GM12891 (cell line): ENCODE measurements around the gene TLCD3A.
A peak's percentile ranks its signal among the peaks of the same experiment; 100 is the strongest.

ENCODE experiments used
- DNase-seq: peaks from one replicate; pipeline ENCODE4 v3.0.0; 2011; ENCODE audit warnings: low spot score; ENCODE audit not compliant: insufficient read length
- FAIRE-seq: peaks from 2 replicates; lab custom pipeline; 2011; peaks lifted over from hg19 to GRCh38; lab: Jason Lieb, UNC
- PAX5 ChIP-seq: IDR thresholded peaks from 2 replicates; pipeline ENCODE4 v1.6.1; 2011; ENCODE audit warnings: low read length, moderate library complexity, mild to moderate bottlenecking; ENCODE audit not compliant: insufficient read depth, severe bottlenecking
- POLR2A ChIP-seq: IDR thresholded peaks from 2 replicates; pipeline ENCODE4 v1.6.1; 2011; ENCODE audit warnings: low read depth, low read length, control low read depth
- POLR2AphosphoS5 ChIP-seq: IDR thresholded peaks from 2 replicates; pipeline ENCODE4 v1.6.1; 2011; ENCODE audit warnings: low read depth, low read length, control low read depth
- POU2F2 ChIP-seq: IDR thresholded peaks from 2 replicates; pipeline ENCODE4 v1.6.1; 2011; ENCODE audit warnings: low read depth, mild to moderate bottlenecking, control low read depth, low read length, moderate library complexity
- SPI1 ChIP-seq: IDR thresholded peaks from 2 replicates; pipeline ENCODE4 v1.6.1; 2011; ENCODE audit warnings: low read depth, low read length, control low read depth
- TAF1 ChIP-seq: IDR thresholded peaks from 2 replicates; pipeline ENCODE4 v1.6.1; 2011; ENCODE audit warnings: low read depth, low read length, control low read depth

TLCD3A gene

DNA sequence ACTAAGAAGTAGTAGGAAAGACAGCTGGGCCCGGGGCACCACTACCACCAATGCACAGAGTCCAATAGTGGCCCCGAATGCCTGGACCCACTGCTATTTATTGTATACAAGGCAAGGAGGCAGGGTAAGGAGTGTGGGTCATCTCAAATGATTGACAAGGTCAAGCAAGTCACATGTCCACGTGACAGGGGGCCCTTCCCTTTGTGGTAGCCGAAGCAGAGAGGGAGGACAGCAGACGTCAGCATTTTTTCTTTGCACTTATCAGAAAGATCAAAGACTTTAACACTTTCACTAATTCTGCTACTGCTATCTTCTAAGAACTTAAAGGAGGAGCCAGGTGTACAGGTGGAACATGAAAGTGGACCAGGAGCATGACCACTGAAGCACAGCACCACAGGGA is 24.3 kb upstream of the TLCD3A start:
- TF ChIP-seq POU2F2 = no peak
- TF ChIP-seq TAF1 = no peak
- TF ChIP-seq PAX5 = no peak
- TF ChIP-seq POLR2AphosphoS5 = no peak
- no peak for TF ChIP-seq SPI1
- TF ChIP-seq POLR2A = no peak
- DNase-seq = no peak
- no peak for FAIRE-seq

- no peak for TF ChIP-seq POLR2A
- TF ChIP-seq TAF1 = no peak
- TF ChIP-seq PAX5 = no peak
- no peak for TF ChIP-seq POLR2AphosphoS5
- no peak for TF ChIP-seq SPI1
- TF ChIP-seq POU2F2 = no peak
- FAIRE-seq = no peak
- DNase-seq = no peak
Observed at GRCh38 chr17:718075-718474, 14.3 kb upstream of the TLCD3A start.

GRCh38 chr17:720706-721539 is 11.5 kb upstream of the TLCD3A start:
- FAIRE-seq (no peak), DNase-seq (no peak)
- TF ChIP-seq SPI1 = no peak
- no peak for TF ChIP-seq POLR2AphosphoS5
- TF ChIP-seq POU2F2 = no peak

DNA sequence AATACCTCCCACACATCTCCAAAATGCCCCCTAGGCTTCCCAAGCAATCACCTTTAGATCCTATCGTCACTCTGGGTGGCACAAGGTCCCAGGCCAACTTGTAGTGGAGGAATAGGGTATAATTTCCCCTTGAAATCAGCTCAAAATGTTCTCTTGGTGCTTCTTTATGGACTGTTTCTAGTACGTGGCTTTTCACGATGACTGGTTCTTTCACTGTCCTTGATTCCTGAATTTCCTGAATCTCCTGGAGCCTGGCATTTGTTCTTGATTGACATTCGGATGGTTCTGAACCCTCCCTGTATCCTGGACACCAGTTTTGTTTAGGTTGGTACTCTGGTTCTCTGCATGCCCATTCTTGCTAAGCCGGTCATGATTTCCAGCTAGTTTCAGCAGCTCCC is 10.9 kb upstream of the TLCD3A start:
- DNase-seq = no peak
- no peak for FAIRE-seq
- TF ChIP-seq POU2F2 (no peak), POLR2A (no peak)

- DNase-seq (no peak), FAIRE-seq (no peak)
- TF ChIP-seq TAF1 (no peak), POLR2AphosphoS5 (no peak), PAX5 (no peak), POU2F2 (no peak), SPI1 (no peak), POLR2A (no peak)
Observed at GRCh38 chr17:725084-725483, 7.3 kb upstream of the TLCD3A start.

DNA sequence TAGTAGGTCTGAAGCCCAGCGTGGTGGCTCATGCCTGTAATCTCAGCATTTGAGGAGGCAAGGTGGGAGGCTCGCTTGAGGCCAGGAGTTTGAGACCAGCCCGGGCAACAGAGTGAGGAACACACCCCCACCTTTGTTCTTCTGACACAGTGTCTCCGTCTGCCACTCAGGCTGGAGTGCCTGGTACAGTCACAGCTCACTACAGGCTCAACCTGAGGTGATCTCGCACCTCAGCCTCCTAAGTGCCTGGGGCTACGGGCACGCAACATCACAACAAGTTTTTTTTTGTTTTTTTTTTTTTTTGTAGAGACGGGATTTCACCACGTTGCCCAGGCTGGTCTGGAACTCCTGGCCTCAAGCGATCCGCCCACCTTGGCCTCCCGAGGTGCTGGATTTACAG is 6.7 kb upstream of the TLCD3A start:
- no peak for DNase-seq
- FAIRE-seq = no peak
- TF ChIP-seq TAF1 (no peak), PAX5 (no peak), SPI1 (no peak), POLR2A (no peak), POLR2AphosphoS5 (no peak), POU2F2 (no peak)

DNA sequence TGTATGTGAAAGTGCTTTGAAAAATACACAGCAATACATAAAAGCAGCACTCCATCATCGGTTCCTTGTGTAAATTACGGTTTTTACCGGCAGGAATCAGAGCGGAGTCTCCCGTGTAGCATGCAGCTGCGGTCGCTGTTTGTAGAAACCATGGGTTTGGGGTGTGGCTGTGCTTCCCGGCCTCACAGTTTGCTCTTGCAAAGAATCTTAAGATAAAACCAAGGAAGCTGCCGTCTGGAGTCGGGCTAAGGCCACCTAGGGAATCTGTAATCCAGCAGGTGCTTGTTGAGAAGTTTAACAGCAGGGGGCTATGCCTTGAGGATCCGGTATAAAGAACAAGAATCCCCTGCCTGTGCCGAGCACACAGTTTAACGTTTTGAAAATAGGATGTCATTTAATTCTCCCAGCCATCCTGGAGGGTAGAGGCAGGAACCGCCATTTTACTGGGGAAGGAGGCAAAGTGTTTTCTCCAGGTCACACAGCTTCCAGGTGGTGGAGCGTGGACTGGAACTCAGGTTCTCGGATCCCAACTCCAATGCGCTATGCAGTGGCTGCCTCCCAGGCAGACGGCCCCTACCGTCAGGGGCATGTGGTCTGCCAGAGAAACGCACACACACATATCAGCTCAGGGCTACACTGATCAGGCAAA is 6.0 kb upstream of the TLCD3A start:
- FAIRE-seq = no peak
- DNase-seq = no peak
- TF ChIP-seq TAF1 = no peak

- FAIRE-seq = no peak
- DNase-seq = no peak
- TF ChIP-seq SPI1 (no peak), PAX5 (no peak), TAF1 (no peak), POU2F2 (no peak), POLR2AphosphoS5 (no peak), POLR2A (no peak)
Observed at GRCh38 chr17:728911-729310, 3.5 kb upstream of the TLCD3A start.

- DNase-seq (no peak), FAIRE-seq (peak; percentile 50)
- no peak for TF ChIP-seq POLR2AphosphoS5
- TF ChIP-seq POLR2A = no peak
- TF ChIP-seq POU2F2 = no peak
- no peak for TF ChIP-seq SPI1
- no peak for TF ChIP-seq TAF1
- no peak for TF ChIP-seq PAX5
Observed at GRCh38 chr17:731644-732066, 741 bp upstream of the TLCD3A start.

DNA sequence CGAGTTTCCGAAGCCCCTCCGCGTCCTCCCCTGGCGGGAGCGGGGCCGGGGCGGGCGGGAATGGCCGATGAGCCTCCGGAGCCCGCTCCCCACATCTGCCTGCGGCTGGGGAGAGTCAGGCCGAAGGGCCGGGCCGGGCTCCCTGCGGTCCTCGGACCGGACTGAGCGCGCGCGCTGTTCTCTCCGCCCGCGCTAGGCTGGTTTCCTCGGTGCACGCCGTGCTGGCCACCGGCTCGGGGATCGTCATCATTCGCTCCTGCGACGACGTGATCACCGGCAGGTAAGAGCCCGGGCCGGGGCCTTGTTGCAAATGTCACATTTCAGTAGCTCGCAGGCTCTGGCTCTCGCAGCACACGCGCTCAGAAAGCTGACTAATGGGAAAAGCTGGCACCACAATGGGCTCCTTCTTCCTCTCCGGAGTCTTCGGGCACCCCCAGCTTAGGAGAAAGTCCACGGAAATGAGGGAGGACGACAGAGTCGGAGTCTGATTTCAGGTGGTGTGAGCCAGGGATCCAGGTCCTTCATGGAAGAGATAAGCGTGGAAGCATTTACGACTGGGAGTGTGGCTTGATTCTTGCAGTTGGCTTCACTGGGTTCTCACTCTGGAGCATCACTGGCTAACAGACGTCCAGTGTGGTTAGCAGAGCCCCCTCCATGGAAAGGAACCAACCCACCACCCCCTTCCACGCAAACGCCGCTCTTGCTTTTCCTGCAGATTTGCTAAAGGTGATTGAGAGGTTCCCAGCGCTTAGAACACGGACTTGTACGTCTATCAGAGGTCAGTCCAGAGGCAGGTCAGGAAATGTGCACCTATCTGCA is 715 bp downstream of the TLCD3A start:
- TF ChIP-seq SPI1 (no peak), POLR2A (no peak), PAX5 (no peak), POLR2AphosphoS5 (no peak), TAF1 (no peak), POU2F2 (no peak)
- peak; percentile 85 for FAIRE-seq
- no peak for DNase-seq
